ENCODE measurements around the gene MTHFD2L.

- TF ChIP-seq CTCF (IDR thresholded peaks at IDR 0.05; ENCODE audit: low read length) = no peak
- TF ChIP-seq EZH2 (IDR thresholded peaks at IDR 0.05; ENCODE audit: borderline replicate concordance, low read length) = no peak
Observed at GRCh38 chr4:74173321-74173720, 15.4 kb downstream of the MTHFD2L start.

Data from OCI-LY1 (cell line).